DND-41 (cell line): Measurements from ENCODE around the gene DUOX2.

Experiments used
- ATAC-seq: fragments of 200-7000 bp; cut with Tn5 transposase; 3 replicates; pipeline ENCODE4 v1.9.1; 2021; ENCODE audit warnings: low read depth; ENCODE audit not compliant: insufficient read depth
- DNase-seq: peaks from one replicate; pipeline ENCODE4 v3.0.0-alpha.2; 2020
- H2AFZ ChIP-seq: 2 replicates; pipeline ENCODE4 v1.6.0; 2012; ENCODE audit warnings: low read depth, low read length
- H3K27ac ChIP-seq: 2 replicates; pipeline ENCODE4 v1.5.1; 2012; ENCODE audit warnings: low read length, inconsistent platforms
- H3K27me3 ChIP-seq: fragments of 200-600 bp; sonication (generic); 2 replicates; pipeline ENCODE4 v1.6.0; 2012; ENCODE audit warnings: low read length, mild to moderate bottlenecking, inconsistent platforms; ENCODE audit not compliant: insufficient read depth, poor library complexity
- H3K36me3 ChIP-seq: 2 replicates; pipeline ENCODE4 v1.5.1; 2012; ENCODE audit warnings: low read length, inconsistent platforms; ENCODE audit not compliant: insufficient read depth
- H3K4me1 ChIP-seq: 2 replicates; pipeline ENCODE4 v1.5.1; 2012; ENCODE audit warnings: mild to moderate bottlenecking, low read length; ENCODE audit not compliant: insufficient read depth
- H3K4me2 ChIP-seq: 2 replicates; pipeline ENCODE4 v1.6.0; 2012; ENCODE audit warnings: mild to moderate bottlenecking, moderate library complexity, low read length, inconsistent platforms; ENCODE audit not compliant: insufficient read depth
- H3K4me3 ChIP-seq, 2 experiments: fragments of 200-600 bp in 1 of 2; shearing (Covaris generic) in 1 of 2; 2 replicates each; pipeline ENCODE4 v1.5.1; 2012 to 2016; ENCODE audit warnings: inconsistent platforms in 2 of 2, low read length in 2 of 2, mild to moderate bottlenecking in 2 of 2, low read depth in 1 of 2, moderate library complexity in 1 of 2
- H3K79me2 ChIP-seq: 2 replicates; pipeline ENCODE4 v1.6.0; 2012; ENCODE audit warnings: low read length, inconsistent platforms; ENCODE audit not compliant: insufficient read depth
- H3K9ac ChIP-seq: 2 replicates; pipeline ENCODE4 v1.6.0; 2012; ENCODE audit warnings: low read depth, mild to moderate bottlenecking, inconsistent platforms, low read length, moderate library complexity
- H3K9me3 ChIP-seq: 2 replicates; pipeline ENCODE4 v1.5.1; 2012; ENCODE audit warnings: low read length, moderate library complexity, mild to moderate bottlenecking, inconsistent platforms; ENCODE audit not compliant: insufficient read depth, severe bottlenecking
- H4K20me1 ChIP-seq: 2 replicates; pipeline ENCODE4 v1.6.0; 2012; ENCODE audit warnings: low read length; ENCODE audit not compliant: insufficient read depth
- CTCF ChIP-seq: IDR thresholded peaks from 2 replicates; pipeline ENCODE4 v1.5.1; 2012; ENCODE audit warnings: borderline replicate concordance, low read length, moderate library complexity, mild to moderate bottlenecking; ENCODE audit not compliant: poor library complexity, severe bottlenecking; ENCODE audit errors: extremely low read depth
- EZH2 ChIP-seq: IDR thresholded peaks from 3 replicates; pipeline ENCODE4 v1.6.1; 2012; ENCODE audit warnings: borderline replicate concordance, low read depth, mild to moderate bottlenecking, moderate library complexity, low read length, inconsistent platforms; ENCODE audit not compliant: severe bottlenecking

Gene DUOX2

GRCh38 chr15:45089712-45090373 lies 24.1 kb downstream of the DUOX2 start:
- H3K4me3 ChIP-seq = no peak overlapping the region
- H2AFZ ChIP-seq = no peak overlapping the region
- H3K9ac ChIP-seq = no peak overlapping the region
- no peak overlapping the region for H3K4me2 ChIP-seq
- ATAC-seq (no peak), DNase-seq (no peak)
- H3K27me3 ChIP-seq = peaks cover 12% of the 10 kb centered on the region
- no peak overlapping the region for H3K27ac ChIP-seq
- no peaks in the 10 kb centered on the region for H3K4me1 ChIP-seq
- no peaks in the 10 kb centered on the region for H3K9me3 ChIP-seq
- no peaks in the 10 kb centered on the region for H4K20me1 ChIP-seq
- H3K79me2 ChIP-seq = no peaks in the 10 kb centered on the region
- TF ChIP-seq CTCF (no peak), EZH2 (no peak)
- no peaks in the 10 kb centered on the region for H3K36me3 ChIP-seq

- DNase-seq (no peak), ATAC-seq (no peak)
- no peak overlapping the region for H3K9ac ChIP-seq
- no peak overlapping the region for H3K27ac ChIP-seq
- H3K4me2 ChIP-seq = no peak overlapping the region
- no peaks in the 10 kb centered on the region for H3K36me3 ChIP-seq
- H3K4me3 ChIP-seq = no peak overlapping the region
- no peaks in the 10 kb centered on the region for H4K20me1 ChIP-seq
- no peak overlapping the region for H2AFZ ChIP-seq
- H3K9me3 ChIP-seq = no peaks in the 10 kb centered on the region
- TF ChIP-seq CTCF = no peak
- TF ChIP-seq EZH2 = no peak
- H3K27me3 ChIP-seq = peaks cover 12% of the 10 kb centered on the region
- H3K4me1 ChIP-seq = no peaks in the 10 kb centered on the region
- no peaks in the 10 kb centered on the region for H3K79me2 ChIP-seq
Measured at GRCh38 chr15:45088801-45089711, 24.9 kb downstream of the DUOX2 start.

GRCh38 chr15:45087513-45087912 lies 26.5 kb downstream of the DUOX2 start:
- H3K4me2 ChIP-seq = no peak overlapping the region
- H2AFZ ChIP-seq = no peak overlapping the region
- DNase-seq (no peak), ATAC-seq (no peak)
- H3K4me1 ChIP-seq = no peaks in the 10 kb centered on the region
- peaks cover 12% of the 10 kb centered on the region for H3K27me3 ChIP-seq
- TF ChIP-seq EZH2 = no peak
- TF ChIP-seq CTCF = no peak
- H3K4me3 ChIP-seq = no peak overlapping the region
- no peaks in the 10 kb centered on the region for H3K9me3 ChIP-seq
- no peaks in the 10 kb centered on the region for H3K79me2 ChIP-seq
- H3K9ac ChIP-seq = no peak overlapping the region
- H3K36me3 ChIP-seq = no peaks in the 10 kb centered on the region
- H3K27ac ChIP-seq = no peak overlapping the region
- H4K20me1 ChIP-seq = no peaks in the 10 kb centered on the region
